ENCODE data around the gene STN1. TPM values are rescaled to one million over a fixed set of nuclear protein-coding genes. Genes with fewer than 3 reads are reported as not detected.
A peak's percentile ranks its signal among the peaks of the same experiment; 100 is the strongest.

Gene STN1
- total RNA-seq, 1 donor from 2014 or later, result 24.5 TPM

GRCh38 chr10:103868200-103868599 is 49.8 kb downstream of the STN1 start:
- Histone ChIP-seq H3K9me3 (peaks cover 4 to 13% of the 10 kb centered on the region in 2 donors), H3K27ac (no peak overlapping the region), H3K27me3 (no peaks in the 10 kb centered on the region), H3K36me3 (peaks cover 0 to 6% of the 10 kb centered on the region in 2 donors), H3K4me1 (no peaks in the 10 kb centered on the region), H3K4me3 (no peak overlapping the region)
- TF ChIP-seq, protein P1, sequence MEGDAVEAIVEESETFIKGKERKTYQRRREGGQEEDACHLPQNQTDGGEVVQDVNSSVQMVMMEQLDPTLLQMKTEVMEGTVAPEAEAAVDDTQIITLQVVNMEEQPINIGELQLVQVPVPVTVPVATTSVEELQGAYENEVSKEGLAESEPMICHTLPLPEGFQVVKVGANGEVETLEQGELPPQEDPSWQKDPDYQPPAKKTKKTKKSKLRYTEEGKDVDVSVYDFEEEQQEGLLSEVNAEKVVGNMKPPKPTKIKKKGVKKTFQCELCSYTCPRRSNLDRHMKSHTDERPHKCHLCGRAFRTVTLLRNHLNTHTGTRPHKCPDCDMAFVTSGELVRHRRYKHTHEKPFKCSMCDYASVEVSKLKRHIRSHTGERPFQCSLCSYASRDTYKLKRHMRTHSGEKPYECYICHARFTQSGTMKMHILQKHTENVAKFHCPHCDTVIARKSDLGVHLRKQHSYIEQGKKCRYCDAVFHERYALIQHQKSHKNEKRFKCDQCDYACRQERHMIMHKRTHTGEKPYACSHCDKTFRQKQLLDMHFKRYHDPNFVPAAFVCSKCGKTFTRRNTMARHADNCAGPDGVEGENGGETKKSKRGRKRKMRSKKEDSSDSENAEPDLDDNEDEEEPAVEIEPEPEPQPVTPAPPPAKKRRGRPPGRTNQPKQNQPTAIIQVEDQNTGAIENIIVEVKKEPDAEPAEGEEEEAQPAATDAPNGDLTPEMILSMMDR (IDR thresholded peaks at IDR 0.05), result no peak
- intact Hi-C loops (cut with DNase I), result no loop called here
- DNase-seq (ENCODE audit: low spot score in 2 of 2), result no peak

DNA sequence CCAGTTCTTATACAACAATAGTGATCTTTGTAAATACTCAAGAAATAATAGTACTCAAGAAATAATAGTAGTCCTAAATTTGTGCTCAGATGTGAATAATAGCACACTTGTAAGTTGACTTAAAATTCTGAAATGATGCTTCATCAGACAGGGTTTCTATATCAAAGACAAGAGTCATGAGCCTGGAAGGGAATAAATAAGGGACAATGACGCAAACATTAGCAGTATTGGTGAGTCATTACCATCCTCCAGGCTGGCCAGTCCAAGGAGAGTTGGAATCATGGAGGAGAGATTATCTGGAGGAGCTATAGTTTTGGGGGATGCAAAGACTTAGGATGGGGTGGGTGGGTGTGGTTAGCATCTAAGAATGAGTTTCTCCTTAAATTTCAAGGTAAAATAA is 56.5 kb downstream of the STN1 start:
- no peaks in the 10 kb centered on the region for H3K27me3 ChIP-seq
- TF ChIP-seq, protein P1 (IDR thresholded peaks at IDR 0.05), result no peak
- H3K27ac ChIP-seq, result no peak overlapping the region
- peaks cover 4 to 13% of the 10 kb centered on the region in 2 donors for H3K9me3 ChIP-seq
- intact Hi-C loops (cut with DNase I), result no loop called here
- no peak overlapping the region for H3K4me3 ChIP-seq
- DNase-seq (ENCODE audit: low spot score in 2 of 2), result no peak
- H3K36me3 ChIP-seq, result no peaks in the 10 kb centered on the region
- H3K4me1 ChIP-seq, result no peaks in the 10 kb centered on the region

DNA sequence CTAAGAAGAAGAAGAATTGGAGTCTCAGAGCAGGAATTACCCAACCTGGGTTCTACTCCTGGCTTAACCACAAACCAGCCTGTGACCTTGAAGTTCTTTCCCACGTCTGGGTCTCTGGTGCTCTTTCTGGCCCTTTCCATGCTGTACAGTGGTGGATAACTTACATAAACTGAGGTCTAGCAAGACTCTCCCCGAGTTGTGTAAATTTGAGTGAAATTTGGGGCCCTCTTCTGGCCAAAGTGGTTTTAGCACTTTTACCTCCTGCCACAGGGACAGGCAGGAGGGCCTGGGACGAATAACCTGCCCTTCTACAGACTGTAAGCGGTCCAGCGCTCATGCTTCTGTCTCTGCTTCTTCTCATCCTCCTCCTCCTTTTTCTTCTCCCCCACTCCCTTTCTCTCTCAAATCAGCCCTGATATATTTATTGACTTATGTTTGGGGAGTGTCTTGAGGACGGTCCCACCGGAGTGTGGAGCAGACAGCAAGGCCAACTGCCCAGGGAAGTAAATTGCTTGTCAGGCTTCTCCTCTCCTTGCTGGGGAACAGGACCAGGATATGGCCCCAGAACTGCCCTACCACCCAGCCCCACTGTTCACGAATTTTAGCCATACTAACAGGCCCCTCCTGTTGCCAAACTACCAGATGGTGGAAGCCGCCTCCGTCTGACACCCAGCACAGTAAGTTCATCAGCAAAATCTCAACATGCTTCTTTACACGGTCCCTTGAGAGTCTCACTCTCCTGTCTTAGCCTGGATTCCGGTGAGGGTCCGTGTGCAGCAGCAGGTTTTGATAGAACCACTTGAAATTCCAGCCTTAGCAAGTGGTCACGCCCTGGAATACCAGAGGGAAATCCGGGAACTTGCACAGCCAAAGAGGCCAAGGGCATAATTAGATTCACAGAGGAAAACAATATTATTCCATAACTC is 58.6 kb downstream of the STN1 start:
- TF ChIP-seq, protein P1 (IDR thresholded peaks at IDR 0.05), result peak; percentile 64 to 81 (median 81)
- H3K4me1 ChIP-seq, result peaks cover 0 to 2% of the 10 kb centered on the region in 2 donors
- intact Hi-C loops (cut with DNase I), result loop anchor here (1.0 to 5.0 kb wide), 2 partner anchors 87 to 146 kb away; no protein-coding TSS in a partner anchor
- H3K4me3 ChIP-seq, result no peak overlapping the region
- no peaks in the 10 kb centered on the region for H3K9me3 ChIP-seq
- H3K36me3 ChIP-seq, result no peaks in the 10 kb centered on the region
- no peaks in the 10 kb centered on the region for H3K27me3 ChIP-seq
- H3K27ac ChIP-seq, result no peak overlapping the region
- DNase-seq (ENCODE audit: low spot score in 2 of 2), result no peak

DNA sequence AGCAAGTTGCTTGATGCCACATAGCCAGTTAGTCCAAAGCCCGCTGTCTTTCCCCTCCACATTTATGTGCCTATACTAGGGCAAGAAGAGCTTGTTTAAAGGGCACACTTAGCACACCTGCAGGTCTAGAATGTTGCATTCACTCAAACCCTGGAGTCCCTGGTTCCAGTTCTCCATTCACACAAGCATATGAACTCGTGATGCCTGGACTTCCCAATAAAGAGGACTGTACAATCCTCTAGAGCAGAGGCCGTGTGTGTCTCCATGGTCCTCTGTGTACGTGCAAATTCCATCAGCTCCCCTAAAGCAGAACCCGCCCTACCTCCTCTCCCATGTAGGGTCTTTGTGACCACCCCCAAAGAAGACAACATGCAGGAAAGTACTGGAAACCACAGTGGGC is 59.6 kb downstream of the STN1 start:
- Histone ChIP-seq H3K9me3 (no peaks in the 10 kb centered on the region), H3K36me3 (no peaks in the 10 kb centered on the region), H3K27ac (no peak overlapping the region), H3K4me1 (peaks cover 0 to 13% of the 10 kb centered on the region in 2 donors), H3K27me3 (no peaks in the 10 kb centered on the region), H3K4me3 (no peak overlapping the region)
- TF ChIP-seq, protein P1 (IDR thresholded peaks at IDR 0.05), result no peak
- intact Hi-C loops (cut with DNase I), result loop anchor here (5.0 kb wide), 1 partner anchor 86 kb away; no protein-coding TSS in a partner anchor
- DNase-seq (ENCODE audit: low spot score in 2 of 2), result no peak

GRCh38 chr10:103856797-103857170 is 61.2 kb downstream of the STN1 start:
- H3K27me3 ChIP-seq, result no peaks in the 10 kb centered on the region
- no peaks in the 10 kb centered on the region for H3K36me3 ChIP-seq
- H3K9me3 ChIP-seq, result no peaks in the 10 kb centered on the region
- peaks cover 0 to 28% of the 10 kb centered on the region in 2 donors for H3K4me1 ChIP-seq
- H3K27ac ChIP-seq, result no peak overlapping the region
- intact Hi-C loops (cut with DNase I), result loop anchor here (5.0 kb wide), 1 partner anchor 84 kb away; no protein-coding TSS in a partner anchor
- H3K4me3 ChIP-seq, result no peak overlapping the region
- DNase-seq (ENCODE audit: low spot score in 2 of 2), result no peak
- TF ChIP-seq, protein P1 (IDR thresholded peaks at IDR 0.05), result no peak

Measured in ascending aorta (tissue), 2 donors.